Measurements from ENCODE around the gene CDK17.
"Not testable (repeated sequence)": the region's sequence is repeated elsewhere in the genome, so short reads cannot be mapped to it uniquely, and the experiment has no call there.

CDK17 gene

GRCh38 chr12:96393229-96393628, 7.0 kb downstream of the CDK17 start:
- DNase-seq (ENCODE audit: low read depth in 3 of 3): not testable (repeated sequence)

GRCh38 chr12:96392397-96392796, 7.8 kb downstream of the CDK17 start:
- no peak for DNase-seq (ENCODE audit: low read depth in 3 of 3)

GRCh38 chr12:96387981-96388380, 12.3 kb downstream of the CDK17 start:
- DNase-seq (ENCODE audit: low read depth in 3 of 3): no peak

- DNase-seq (ENCODE audit: low read depth in 3 of 3): no peak
These were observed 13.4 kb downstream of the CDK17 start for GRCh38 chr12:96386794-96387193.

- no peak for DNase-seq (ENCODE audit: low read depth in 3 of 3)
These were observed 16.2 kb downstream of the CDK17 start for GRCh38 chr12:96383991-96384390.

- no peak for DNase-seq (ENCODE audit: low read depth in 3 of 3)
These were observed 16.9 kb downstream of the CDK17 start for GRCh38 chr12:96383371-96383770.

- DNase-seq (ENCODE audit: low read depth in 3 of 3): not testable (repeated sequence)
These were observed 20.5 kb downstream of the CDK17 start for GRCh38 chr12:96379743-96380142.

- no peak for DNase-seq (ENCODE audit: low read depth in 3 of 3)
These were observed 21.9 kb downstream of the CDK17 start for GRCh38 chr12:96378319-96378718.

GRCh38 chr12:96376865-96377264, 23.4 kb downstream of the CDK17 start:
- no peak for DNase-seq (ENCODE audit: low read depth in 3 of 3)

GRCh38 chr12:96375841-96376604, 24.2 kb downstream of the CDK17 start:
- DNase-seq (ENCODE audit: low read depth in 3 of 3): no peak

GRCh38 chr12:96375170-96375569, 25.1 kb downstream of the CDK17 start:
- no peak for DNase-seq (ENCODE audit: low read depth in 3 of 3)

GRCh38 chr12:96371790-96372699, 28.2 kb downstream of the CDK17 start:
- DNase-seq (ENCODE audit: low read depth in 3 of 3): no peak

GRCh38 chr12:96371138-96371789, 29.0 kb downstream of the CDK17 start:
- no peak for DNase-seq (ENCODE audit: low read depth in 3 of 3)

GRCh38 chr12:96368687-96369086, 31.6 kb downstream of the CDK17 start:
- DNase-seq (ENCODE audit: low read depth in 3 of 3): no peak

- DNase-seq (ENCODE audit: low read depth in 3 of 3): no peak
These were observed 32.0 kb downstream of the CDK17 start for GRCh38 chr12:96368233-96368632.

- DNase-seq (ENCODE audit: low read depth in 3 of 3): no peak
These were observed 33.9 kb downstream of the CDK17 start for GRCh38 chr12:96366381-96366654.

- DNase-seq (ENCODE audit: low read depth in 3 of 3): no peak
These were observed 34.4 kb downstream of the CDK17 start for GRCh38 chr12:96365604-96366380.

- DNase-seq (ENCODE audit: low read depth in 3 of 3): no peak
These were observed 36.0 kb downstream of the CDK17 start for GRCh38 chr12:96364092-96364700.

GRCh38 chr12:96361074-96361473, 39.2 kb downstream of the CDK17 start:
- DNase-seq (ENCODE audit: low read depth in 3 of 3): no peak

- no peak for DNase-seq (ENCODE audit: low read depth in 3 of 3)
These were observed 39.7 kb downstream of the CDK17 start for GRCh38 chr12:96360550-96360949.

GRCh38 chr12:96359328-96359727, 40.9 kb downstream of the CDK17 start:
- DNase-seq (ENCODE audit: low read depth in 3 of 3): no peak

Measured in stimulated activated CD4-positive, alpha-beta T cell treated with anti-CD3 and anti-CD28 coated beads, TNF-alpha, amount 100 ng/mL, for 24 hours (primary cell).